NCI-H146 treated with DMSO at 0.1 percent for 48 hours (cell line): ENCODE data around the gene ELN.

Experiments used
- DNase-seq: peaks from one replicate; lab custom pipeline; 2025; ENCODE audit not compliant: unreplicated experiment; lab: John Stamatoyannopoulos, UW

The ELN gene

DNA sequence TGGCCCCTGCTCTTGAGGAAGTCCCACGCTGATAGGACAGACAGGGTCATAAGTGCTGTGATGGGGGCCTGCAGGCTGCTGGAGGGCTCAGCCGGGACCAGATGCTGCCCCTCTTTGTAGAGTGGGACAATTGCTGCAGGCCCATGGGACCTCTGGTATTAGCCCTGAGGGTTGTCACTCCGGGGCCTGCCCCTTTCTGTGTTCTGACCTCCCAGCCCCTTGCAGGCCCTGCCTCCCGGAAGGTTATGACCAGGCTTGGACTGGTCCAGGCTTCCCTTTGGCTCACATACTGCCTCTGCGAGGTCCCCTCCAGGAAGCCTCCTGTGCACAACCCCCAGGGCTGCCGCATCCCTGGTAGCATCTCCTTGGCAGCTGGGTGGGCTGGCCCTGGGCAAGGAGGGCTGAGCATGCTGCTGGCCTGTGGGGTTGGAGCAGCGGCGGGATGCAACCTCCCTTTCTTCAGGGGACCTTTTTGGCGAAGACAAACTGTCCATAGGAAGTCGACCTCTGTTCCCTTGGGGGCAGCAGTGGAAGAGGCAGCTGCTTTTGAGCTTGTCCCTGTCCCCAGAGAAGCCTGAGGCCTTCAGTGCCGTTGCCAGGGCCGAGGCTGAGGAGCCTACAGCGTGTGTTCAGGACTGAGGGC, 64.5 kb downstream of the ELN start:
- DNase-seq, result no peak

DNA sequence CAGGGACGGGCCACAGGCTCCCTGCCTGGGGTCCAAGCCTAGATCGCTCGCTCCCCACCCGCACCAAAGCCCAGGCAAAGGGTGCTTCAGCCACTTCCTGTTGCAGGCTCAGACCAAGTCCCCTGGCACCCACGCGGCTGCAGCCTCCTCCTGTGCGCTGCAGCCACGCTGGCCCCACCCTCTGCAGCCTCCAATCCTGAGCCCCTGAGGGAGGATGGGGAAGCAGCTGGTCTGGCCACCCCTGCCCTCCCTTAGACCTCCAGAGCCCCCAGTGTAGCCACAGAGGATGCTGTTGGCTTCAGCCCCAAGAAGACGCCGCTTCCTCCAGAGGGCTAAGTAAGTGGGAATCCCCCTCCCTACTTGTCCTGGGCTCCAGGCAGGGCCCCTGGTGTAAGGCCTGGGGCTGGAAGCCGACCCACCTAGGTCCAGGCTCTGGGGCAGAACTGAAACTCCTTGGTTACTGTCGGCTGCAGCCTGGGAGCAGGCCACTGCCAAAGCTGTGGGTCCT, 65.0 kb downstream of the ELN start:
- no peak for DNase-seq

DNA sequence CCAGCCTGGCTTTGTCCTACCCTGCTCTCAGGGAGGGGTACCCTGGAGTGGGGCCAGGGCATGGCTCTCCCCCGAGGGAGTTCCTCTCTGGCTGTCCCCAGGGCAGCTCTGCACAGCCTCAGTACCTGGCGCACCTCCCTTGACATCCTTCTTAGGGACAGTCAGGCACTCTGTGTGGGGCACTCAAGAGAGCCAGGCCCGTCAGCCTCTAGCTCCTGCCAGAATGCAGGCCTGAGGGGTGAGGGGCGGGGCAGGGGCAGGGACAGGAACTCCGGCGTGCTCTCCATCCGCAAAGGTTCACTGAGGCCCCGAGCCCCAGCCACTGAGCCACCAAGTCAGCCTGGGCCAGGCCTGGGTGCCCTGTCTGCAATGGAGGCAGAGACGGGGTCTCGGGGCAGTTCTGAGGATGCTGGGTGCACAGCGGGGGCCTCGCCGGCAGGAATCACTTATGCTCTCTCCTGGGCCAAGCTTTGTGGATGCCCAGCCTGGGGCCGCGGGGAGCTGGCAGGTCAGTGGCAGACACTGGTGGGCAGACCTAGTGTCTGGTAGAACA, 65.8 kb downstream of the ELN start:
- DNase-seq, result no peak

DNA sequence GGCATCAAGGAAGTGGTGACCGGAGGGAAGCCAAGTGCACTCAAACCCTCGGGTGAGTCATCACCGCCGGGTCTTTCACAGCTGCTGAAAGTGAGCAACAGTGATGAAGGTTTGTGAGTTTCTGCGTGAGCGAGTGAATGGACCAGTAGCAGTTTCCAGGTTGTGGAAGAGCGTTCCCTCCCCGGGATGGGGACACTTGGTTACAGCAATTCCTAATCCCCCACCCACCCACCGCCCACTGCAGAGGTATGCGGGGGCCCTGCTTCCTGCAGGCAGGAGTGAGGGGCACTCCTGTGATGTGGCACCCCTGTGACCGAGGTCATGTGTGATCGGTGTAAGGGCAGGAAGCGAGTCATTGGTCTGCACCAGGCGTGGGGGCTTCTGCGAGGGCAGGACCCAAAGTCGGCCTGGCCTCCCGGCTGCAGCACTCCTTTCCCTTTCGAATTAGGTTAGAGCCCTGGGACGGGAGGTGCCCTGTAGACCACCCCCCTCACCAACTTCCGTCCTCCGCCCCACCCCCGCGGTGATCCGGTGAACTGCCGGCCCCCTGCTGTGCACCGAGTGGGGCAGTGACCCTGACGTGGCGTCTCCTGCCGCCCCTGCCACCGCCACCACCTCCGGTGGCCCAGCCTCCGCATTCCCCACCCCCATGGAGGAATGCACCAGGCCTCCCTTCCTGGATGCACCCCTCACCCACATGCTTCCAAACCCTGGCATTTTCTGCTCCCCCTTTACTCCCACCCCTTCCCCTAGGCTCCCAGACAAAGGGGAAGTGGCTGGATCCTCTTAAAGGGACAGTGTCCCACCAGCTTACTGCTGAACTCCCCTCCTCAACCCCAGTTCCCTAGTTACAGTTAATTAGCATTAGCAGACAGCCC, 66.5 kb downstream of the ELN start:
- no peak for DNase-seq

DNA sequence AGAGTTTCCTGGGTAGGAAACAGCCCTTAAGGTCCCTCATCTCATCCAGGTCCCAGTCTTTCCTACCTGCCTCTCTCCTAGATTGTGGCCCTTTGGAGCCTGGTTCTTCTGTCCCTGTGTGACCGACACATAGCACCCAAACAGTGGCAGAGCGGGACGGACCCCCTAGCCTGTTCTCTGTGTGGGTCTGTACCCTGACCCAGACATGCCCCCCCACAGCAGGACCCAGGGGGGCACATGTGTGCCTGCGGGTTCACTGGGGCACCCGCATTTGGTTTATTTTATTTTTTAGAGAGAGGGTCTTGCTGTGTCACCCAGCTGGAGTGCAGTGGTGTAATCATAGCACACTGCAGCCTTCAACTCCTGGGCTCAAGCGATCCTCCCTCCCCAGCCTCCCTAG, 67.2 kb downstream of the ELN start:
- no peak for DNase-seq

DNA sequence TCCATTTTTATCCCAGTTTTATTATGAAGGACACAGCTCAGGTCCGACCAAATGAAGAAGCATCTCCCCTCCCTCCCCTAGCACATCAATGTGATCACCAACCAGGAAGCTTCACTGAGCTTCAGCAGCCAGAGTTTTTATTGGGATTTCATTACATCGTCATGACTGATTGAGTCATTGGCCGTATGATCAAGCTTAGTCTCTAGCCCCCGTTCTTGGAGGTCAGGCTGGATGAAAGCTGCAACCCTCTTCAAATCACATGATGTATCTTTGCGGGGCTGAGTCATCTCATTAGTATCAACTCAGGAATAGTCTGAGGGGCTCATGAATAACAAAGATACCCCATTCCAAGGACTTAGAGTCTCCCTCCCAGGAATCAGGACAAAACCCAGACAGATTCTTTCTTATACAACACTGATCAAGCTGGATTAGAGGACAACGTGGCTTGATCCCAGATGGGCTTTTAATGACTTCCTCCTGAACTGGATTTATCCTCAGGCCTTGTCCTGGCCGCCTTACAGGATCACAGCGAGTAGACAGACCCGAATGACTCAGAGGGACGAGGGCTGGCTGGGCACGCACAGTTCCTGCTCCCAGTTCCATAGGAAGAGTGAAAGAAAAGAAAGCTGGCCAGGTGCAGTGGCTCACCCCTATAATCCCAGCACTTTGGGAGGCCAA, 70.1 kb downstream of the ELN start:
- DNase-seq, result no peak

DNA sequence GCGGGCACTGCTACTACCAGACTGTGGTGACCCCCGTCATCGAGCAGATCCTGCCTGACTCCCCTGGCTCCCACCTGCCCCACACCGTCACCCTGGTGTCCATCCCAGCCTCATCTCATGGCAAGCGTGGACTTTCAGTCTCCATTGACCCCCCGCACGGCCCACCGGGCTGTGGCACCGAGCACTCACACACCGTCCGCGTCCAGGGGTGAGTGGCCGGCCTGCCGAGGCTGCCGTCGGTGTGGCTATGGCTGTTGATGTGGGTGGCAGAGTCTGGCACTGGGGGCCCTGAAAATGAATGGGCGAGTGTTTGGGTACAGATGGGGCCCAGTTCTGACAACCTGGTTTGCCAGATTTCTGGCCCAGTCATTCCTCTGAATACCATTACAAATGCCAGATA, 71.1 kb downstream of the ELN start:
- DNase-seq, result no peak

DNA sequence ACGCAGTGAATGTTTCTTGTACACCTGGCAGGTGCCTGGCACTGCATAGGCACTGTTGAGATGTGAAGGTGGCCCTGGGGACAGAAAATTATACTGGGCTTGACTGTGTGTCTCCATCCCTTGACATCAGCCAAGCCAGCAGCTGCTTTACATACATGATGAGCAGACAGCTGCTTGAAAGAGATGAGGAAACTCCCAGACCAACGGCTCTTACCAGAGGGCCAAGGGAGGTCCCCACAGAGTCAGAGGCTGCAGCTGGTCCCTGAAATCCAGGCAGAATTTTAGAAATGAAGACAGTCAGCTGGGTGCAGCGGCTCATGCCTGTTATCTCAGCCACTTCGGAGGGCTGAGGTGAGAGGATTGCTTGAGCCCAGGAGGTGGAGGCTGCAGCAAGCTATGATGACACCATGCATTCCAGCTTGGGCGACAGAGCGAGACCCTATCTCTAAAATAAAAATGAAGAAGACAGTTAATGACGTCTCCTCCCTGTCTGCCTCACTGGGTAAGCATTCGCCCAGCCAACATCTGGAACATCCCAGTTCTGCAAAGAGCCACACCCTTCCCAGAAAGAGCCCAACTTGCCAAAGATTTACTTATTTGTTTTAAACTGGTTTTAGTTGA, 73.2 kb downstream of the ELN start:
- no peak for DNase-seq

DNA sequence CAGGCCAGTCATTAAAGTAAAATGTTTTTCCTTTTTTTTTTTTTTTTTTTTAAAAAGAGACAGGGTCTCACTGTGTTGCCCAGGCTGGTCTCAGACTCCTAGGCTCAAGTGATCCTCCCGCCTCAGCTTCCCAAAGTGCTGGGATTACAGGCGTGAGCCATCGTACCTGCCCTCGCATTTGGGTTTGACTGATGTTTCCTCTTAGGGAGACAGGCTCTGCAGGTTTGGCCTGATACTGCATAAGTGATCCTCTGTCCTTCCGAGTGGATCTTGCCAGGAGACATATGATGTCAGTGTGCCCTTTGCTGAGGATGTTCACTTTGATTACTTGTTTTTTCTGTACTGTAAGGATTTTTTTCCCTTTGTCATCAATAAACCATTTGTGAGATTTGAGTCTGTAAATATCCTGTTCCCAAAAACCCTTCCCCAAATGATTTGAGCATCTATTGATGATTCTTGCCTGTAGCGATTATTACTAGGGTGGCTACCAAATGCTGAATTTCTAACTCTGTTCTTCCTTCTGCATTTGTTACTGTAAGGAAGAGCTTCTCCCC, 75.3 kb downstream of the ELN start:
- no peak for DNase-seq

DNA sequence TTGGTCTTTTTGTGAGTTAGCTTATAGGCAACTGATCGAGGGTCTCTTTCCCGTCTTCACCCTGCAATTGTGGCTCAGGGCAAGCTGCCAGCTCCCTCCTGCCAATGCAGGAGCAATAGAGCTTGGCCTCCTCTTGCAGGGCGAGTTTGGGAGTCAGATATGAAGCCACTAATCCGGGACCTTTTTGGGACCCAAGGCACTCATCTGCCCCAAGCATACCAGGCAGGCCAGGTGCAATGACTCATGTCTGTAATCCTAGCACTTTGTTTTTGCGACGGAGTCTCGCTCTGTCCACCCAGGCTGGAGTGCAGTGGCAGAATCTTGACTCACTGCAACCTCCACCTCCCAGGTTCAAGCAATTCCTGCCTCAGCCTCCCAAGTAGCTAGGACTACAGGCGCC, 76.7 kb downstream of the ELN start:
- DNase-seq, result no peak

DNA sequence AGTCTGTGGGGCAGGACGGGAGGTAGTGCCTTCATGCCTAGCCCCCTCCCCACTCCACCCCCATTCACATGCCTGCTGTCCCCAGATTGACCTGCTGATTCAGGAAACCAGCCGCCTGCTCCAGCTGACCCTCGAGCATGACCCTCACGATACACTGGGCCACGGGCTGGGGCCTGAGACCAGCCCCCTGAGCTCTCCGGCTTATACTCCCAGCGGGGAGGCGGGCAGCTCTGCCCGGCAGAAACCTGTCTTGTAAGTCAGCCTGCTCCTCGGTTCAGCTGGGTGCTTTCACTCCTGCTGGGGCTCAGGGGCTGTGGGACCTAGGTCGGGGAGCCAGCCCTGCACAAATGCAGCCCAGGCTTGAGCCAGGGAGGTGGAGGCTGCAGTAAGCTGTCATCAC, 78.0 kb downstream of the ELN start:
- DNase-seq, result no peak

DNA sequence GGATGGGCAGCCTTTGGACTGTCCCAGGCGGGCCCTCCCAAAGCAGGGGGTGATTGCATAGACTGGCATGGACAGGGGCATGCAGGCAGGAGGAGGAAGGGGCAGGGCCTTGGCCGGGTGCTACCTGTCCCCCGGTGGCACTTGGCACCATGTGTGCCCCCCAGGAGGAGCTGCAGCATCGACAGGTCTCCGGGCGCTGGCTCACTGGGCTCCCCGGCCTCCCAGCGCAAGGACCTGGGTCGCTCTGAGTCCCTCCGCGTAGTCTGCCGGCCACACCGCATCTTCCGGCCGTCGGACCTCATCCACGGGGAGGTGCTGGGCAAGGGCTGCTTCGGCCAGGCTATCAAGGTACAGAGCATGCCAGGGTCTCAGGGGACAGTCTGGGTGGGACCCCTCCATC, 78.9 kb downstream of the ELN start:
- DNase-seq, result no peak

DNA sequence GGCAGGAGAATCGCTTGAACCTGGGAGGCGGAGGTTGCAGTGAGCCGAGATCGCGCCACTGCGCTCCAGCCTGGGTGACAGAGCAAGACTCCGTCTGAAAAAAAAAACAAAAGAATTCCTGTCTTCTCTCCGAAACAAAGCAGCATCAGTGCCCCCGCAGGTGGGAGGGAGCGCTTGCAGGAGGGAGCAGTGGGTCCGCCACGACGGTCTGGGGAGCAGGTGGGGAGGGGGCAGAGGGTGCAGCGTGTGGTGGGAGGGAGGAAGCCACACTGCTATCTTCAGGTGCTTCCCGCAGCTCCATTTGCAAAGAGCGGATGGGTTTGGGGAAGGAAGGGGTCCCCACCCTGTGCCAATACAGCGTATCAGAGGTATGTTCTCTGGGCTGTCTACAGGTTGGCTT, 87.4 kb downstream of the ELN start:
- DNase-seq, result no peak

DNA sequence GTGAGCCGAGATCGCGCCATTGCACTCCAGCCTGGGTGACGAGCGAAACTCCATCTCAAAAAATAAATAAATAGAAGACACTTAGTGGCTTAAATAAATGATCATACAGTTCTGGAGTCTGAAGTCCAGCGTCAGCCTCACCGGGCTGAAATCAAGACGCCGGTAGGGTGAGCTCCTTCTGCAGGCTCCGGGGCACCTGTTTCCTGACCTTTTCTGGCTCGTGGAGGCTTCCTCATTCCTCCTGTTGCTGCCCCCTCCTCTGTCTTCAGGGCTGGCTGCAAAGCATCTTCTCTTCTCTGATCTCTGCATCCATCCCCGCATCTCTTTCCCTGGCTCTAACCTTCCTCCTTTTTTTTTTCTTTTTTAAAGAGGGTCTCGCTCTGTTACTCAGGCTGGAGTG, 88.4 kb downstream of the ELN start:
- no peak for DNase-seq
